ENCODE data around the gene DNER.

DNER gene

DNA sequence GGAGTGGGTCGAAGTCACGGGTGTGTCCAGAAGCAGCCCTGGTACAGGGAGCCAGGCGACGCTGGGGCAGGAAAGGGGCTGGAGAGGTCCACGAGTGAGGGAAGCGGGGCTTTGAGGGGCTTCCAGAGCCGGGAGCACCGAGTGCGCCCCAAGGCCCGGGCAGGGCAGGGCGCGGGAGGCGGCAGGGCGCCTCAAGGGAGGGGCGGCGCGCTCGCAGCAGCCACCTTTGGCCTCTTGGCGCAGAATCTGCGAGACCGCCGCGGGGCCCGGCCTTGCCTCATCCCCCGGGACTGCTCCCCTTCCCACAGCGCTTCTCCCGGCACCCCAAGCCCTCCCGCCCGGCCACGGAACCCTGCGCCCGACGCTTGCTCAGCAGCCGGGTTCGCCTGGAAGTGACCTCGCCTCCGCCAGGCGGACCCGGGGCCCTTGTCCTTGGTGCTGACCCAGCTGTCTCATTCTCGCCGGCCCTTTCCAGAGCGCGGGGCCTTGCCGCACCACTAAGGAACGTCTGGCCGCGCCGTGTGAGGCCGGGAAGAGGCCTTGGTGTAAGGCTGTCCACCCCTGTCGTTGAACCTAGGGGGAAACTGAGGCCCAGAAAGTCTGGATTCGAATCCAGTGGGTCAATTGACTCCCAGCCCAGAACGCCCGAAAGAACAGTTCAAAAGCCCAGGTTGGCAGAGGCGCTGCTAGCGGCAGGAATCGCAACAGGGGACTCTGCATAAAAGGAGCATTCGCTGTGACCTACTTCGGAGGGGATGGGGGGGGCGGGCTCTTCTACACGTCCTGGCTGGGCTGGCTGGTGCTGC lies 584 bp upstream of the DNER start:
- Histone ChIP-seq H3K4me3 (ENCODE audit: low read depth in 1 of 2, low read length in 1 of 2) (no peak overlapping the region), H3K9me3 (no peaks in the 10 kb centered on the region), H3K4me1 (ENCODE audit: control insufficient read depth in 1 of 2, insufficient read depth in 1 of 2, low read depth in 1 of 2, low read length in 1 of 2) (no peaks in the 10 kb centered on the region), H3K27me3 (peaks cover 100% of the 10 kb centered on the region), H3K36me3 (no peaks in the 10 kb centered on the region), H3K27ac (no peak overlapping the region)
- TF ChIP-seq, protein P1, sequence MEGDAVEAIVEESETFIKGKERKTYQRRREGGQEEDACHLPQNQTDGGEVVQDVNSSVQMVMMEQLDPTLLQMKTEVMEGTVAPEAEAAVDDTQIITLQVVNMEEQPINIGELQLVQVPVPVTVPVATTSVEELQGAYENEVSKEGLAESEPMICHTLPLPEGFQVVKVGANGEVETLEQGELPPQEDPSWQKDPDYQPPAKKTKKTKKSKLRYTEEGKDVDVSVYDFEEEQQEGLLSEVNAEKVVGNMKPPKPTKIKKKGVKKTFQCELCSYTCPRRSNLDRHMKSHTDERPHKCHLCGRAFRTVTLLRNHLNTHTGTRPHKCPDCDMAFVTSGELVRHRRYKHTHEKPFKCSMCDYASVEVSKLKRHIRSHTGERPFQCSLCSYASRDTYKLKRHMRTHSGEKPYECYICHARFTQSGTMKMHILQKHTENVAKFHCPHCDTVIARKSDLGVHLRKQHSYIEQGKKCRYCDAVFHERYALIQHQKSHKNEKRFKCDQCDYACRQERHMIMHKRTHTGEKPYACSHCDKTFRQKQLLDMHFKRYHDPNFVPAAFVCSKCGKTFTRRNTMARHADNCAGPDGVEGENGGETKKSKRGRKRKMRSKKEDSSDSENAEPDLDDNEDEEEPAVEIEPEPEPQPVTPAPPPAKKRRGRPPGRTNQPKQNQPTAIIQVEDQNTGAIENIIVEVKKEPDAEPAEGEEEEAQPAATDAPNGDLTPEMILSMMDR (IDR thresholded peaks at IDR 0.05) = no peak

DNA sequence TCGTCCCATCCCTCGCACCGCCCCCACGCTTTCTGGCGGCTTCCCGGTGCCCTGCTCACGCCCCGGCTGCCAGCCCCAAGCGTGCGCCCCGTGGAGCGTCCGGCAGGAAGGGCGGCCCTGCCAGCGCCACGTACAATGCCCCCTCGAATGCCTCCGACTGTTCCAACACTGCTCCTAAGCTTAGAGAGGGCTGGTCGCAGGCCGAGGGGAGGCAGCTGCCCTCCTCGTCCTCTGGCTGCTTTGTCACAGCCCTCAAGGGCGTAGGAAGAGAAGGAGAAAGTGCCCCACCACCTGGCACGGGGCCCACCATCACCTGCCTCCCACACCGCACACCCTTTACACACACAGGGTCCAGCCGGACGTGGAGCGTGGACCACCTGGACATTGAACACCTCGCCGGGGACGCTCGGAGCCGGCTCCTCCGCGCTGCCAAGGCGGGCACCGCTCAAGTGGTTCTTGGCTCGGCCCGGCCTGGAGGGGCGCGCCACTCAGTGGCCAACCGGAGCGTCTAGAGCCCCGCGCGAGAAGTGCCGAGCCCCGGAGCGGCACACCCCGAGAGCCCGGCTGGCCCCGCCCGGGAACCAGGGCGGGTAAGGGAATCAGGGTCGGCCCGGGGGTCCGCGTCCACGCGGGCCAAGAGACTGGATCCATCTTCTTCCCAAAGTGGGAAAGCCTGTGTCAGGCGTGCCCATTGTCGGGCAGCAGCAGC lies 830 bp downstream of the DNER start:
- Histone ChIP-seq H3K27me3 (peaks cover 100% of the 10 kb centered on the region), H3K27ac (no peak overlapping the region), H3K36me3 (no peaks in the 10 kb centered on the region), H3K4me1 (ENCODE audit: control insufficient read depth in 1 of 2, insufficient read depth in 1 of 2, low read depth in 1 of 2, low read length in 1 of 2) (no peaks in the 10 kb centered on the region), H3K4me3 (ENCODE audit: low read depth in 1 of 2, low read length in 1 of 2) (no peak overlapping the region), H3K9me3 (no peaks in the 10 kb centered on the region)
- TF ChIP-seq, protein P1 (IDR thresholded peaks at IDR 0.05) = no peak

DNA sequence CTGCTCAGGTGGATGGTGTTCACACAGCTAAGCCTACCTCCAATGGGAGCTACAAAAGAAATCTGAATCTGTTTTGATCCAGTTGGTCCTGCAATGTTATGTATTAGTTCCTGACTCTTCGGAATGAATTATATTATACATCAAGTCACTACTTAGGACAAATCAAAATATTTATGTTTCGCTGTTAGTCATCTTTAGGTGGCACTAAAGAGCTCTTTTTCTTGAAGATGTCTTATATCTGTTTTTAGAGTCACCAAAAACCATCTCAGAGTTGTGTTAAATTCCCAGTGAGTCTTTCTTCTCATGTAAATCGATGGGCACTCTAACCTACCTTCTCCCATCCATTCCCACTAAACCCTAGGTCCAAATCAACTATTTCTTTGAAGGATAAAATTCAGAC lies 2.2 kb downstream of the DNER start:
- TF ChIP-seq, protein P1 (IDR thresholded peaks at IDR 0.05) = no peak
- no peaks in the 10 kb centered on the region for H3K9me3 ChIP-seq
- H3K27ac ChIP-seq = no peak overlapping the region
- H3K4me1 ChIP-seq (ENCODE audit: control insufficient read depth in 1 of 2, insufficient read depth in 1 of 2, low read depth in 1 of 2, low read length in 1 of 2) = no peaks in the 10 kb centered on the region
- H3K4me3 ChIP-seq (ENCODE audit: low read depth in 1 of 2, low read length in 1 of 2) = no peak overlapping the region
- no peaks in the 10 kb centered on the region for H3K36me3 ChIP-seq
- H3K27me3 ChIP-seq = peaks cover 99% of the 10 kb centered on the region

DNA sequence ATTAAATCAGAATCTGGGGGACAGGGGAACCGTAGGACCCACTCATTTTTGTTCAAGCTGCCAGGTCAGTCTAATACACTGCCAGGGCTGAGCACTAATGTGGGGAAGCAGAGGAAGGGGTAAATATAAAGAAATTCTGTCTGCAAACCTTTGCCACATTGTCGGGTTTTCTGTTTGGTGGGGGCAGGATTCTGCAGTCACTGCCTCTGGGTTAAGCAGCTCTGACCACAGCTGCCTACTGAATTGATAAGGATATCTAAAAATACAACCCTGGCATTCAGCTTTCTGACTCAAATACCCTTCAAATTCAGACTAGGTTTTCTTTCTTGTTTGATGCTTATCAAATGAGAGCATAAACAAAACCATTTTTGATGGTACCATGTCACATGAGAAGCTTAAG lies 6.0 kb downstream of the DNER start:
- Histone ChIP-seq H3K27me3 (peaks cover 67% of the 10 kb centered on the region), H3K36me3 (no peaks in the 10 kb centered on the region), H3K4me1 (ENCODE audit: control insufficient read depth in 1 of 2, insufficient read depth in 1 of 2, low read depth in 1 of 2, low read length in 1 of 2) (no peaks in the 10 kb centered on the region)

DNA sequence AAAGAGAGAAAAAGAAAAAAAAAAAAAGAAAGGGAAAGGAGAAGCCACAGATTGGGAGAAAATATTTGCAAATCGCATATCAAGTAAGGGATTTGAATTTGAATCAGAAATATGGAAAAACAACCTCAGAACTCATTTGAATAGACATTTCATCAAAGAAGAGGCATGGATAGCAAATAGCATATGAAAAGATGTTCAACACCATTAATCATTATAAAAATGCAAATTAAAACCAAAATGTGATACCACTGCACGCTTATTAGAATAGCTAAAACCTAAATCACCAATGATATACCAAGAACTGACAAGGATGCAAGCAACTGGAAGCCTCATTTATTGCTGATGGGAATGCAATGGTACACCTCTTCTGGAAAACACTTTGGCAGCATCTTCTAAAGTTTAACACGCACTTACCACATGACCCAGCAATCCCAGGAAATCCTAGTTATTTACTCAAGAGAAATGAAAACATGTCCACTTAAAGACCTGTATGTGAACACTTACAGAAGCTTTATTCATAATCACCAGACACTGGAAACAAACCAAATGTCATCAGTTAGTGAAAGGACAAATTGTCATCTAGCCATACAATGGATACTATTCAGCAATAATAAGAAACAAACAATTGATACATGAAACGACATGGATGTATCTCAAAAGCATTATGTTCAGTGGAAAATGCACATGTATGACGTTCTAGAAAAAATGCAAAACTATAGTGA lies 10.3 kb downstream of the DNER start:
- Histone ChIP-seq H3K9me3 (no peaks in the 10 kb centered on the region), H3K4me3 (ENCODE audit: low read depth in 1 of 2, low read length in 1 of 2) (no peak overlapping the region), H3K27me3 (peaks cover 30% of the 10 kb centered on the region), H3K36me3 (no peaks in the 10 kb centered on the region), H3K27ac (no peak overlapping the region), H3K4me1 (ENCODE audit: control insufficient read depth in 1 of 2, insufficient read depth in 1 of 2, low read depth in 1 of 2, low read length in 1 of 2) (no peaks in the 10 kb centered on the region)
- TF ChIP-seq, protein P1 (IDR thresholded peaks at IDR 0.05) = no peak

More for the DNA sequence above, 6.0 kb downstream of the DNER start:
- H3K9me3 ChIP-seq = no peaks in the 10 kb centered on the region
- H3K4me3 ChIP-seq (ENCODE audit: low read depth in 1 of 2, low read length in 1 of 2) = no peak overlapping the region
- TF ChIP-seq, protein P1 (IDR thresholded peaks at IDR 0.05) = no peak
- no peak overlapping the region for H3K27ac ChIP-seq

Measured in neutrophil (primary cell).